Mesenchymal stem cell (in vitro differentiated cells and primary cell): Measurements from ENCODE around the gene FBLN7.

Experiments used
- DNase-seq: peaks from one replicate; pipeline ENCODE4 v3.0.0-alpha.2; 2013
- H2AFZ ChIP-seq: one replicate; pipeline ENCODE4 v1.6.1; 2013; ENCODE audit warnings: low read depth, mild to moderate bottlenecking, control low read depth, inconsistent platforms, low read length, moderate library complexity
- H2AK5ac ChIP-seq: 2 replicates; pipeline ENCODE4 v1.6.1; 2013; ENCODE audit warnings: low read length, moderate library complexity, mild to moderate bottlenecking, inconsistent platforms; ENCODE audit not compliant: severe bottlenecking
- H2BK120ac ChIP-seq: one replicate; pipeline ENCODE4 v1.6.1; 2013; ENCODE audit warnings: low read depth, mild to moderate bottlenecking, inconsistent platforms, low read length, moderate library complexity
- H2BK12ac ChIP-seq, 2 experiments: one replicate each; pipeline ENCODE4 v1.6.1; 2013; ENCODE audit warnings: inconsistent platforms in 2 of 2, low read length in 2 of 2, mild to moderate bottlenecking in 2 of 2, moderate library complexity in 2 of 2, control low read depth in 1 of 2
- H2BK15ac ChIP-seq: one replicate; pipeline ENCODE4 v1.6.1; 2013; ENCODE audit warnings: mild to moderate bottlenecking, low read depth, inconsistent platforms; ENCODE audit not compliant: poor library complexity, severe bottlenecking
- H2BK5ac ChIP-seq: 2 replicates; pipeline ENCODE4 v1.6.1; 2013; ENCODE audit warnings: low read depth, mild to moderate bottlenecking, low read length, control low read depth, inconsistent platforms; ENCODE audit not compliant: poor library complexity, severe bottlenecking
- H3K14ac ChIP-seq, 2 experiments: one replicate each; pipeline ENCODE4 v1.6.1; 2013; ENCODE audit warnings: inconsistent platforms in 2 of 2, low read length in 2 of 2, control low read depth in 1 of 2, mild to moderate bottlenecking in 1 of 2, moderate library complexity in 1 of 2
- H3K18ac ChIP-seq, 2 experiments: one replicate each; pipeline ENCODE4 v1.6.1; 2013; ENCODE audit warnings: inconsistent platforms in 2 of 2, low read length in 2 of 2, control low read depth in 1 of 2, low read depth in 1 of 2, mild to moderate bottlenecking in 1 of 2
- H3K23ac ChIP-seq, 2 experiments: one replicate each; pipeline ENCODE4 v1.6.1; 2013; ENCODE audit warnings: inconsistent platforms in 2 of 2, low read length in 2 of 2, mild to moderate bottlenecking in 2 of 2, moderate library complexity in 2 of 2, control low read depth in 1 of 2
- H3K27ac ChIP-seq: 2 replicates; pipeline ENCODE4 v1.5.1; 2013; ENCODE audit warnings: mild to moderate bottlenecking, moderate library complexity, low read length, control low read depth, inconsistent platforms; ENCODE audit not compliant: poor library complexity, severe bottlenecking
- H3K27me3 ChIP-seq, 2 experiments: 2 replicates each; pipeline versions ENCODE4 v1.6.1 to v1.7.0; 2013; ENCODE audit warnings: low read length in 2 of 2, mild to moderate bottlenecking in 2 of 2, moderate library complexity in 2 of 2, control low read depth in 1 of 2, inconsistent platforms in 1 of 2; ENCODE audit not compliant: control insufficient read depth in 1 of 2, insufficient read depth in 1 of 2
- H3K36me3 ChIP-seq, 2 experiments: 2 replicates each; pipeline versions ENCODE4 v1.6.1 to v1.7.0; 2013; ENCODE audit warnings: low read length in 2 of 2, control low read depth in 1 of 2, inconsistent platforms in 1 of 2, low read depth in 1 of 2, mild to moderate bottlenecking in 1 of 2; ENCODE audit not compliant: insufficient read depth in 2 of 2, control insufficient read depth in 1 of 2
- H3K4ac ChIP-seq, 2 experiments: one replicate each; pipeline ENCODE4 v1.6.1; 2013; ENCODE audit warnings: inconsistent platforms in 2 of 2, low read length in 2 of 2, mild to moderate bottlenecking in 2 of 2, moderate library complexity in 2 of 2, control low read depth in 1 of 2, low read depth in 1 of 2
- H3K4me1 ChIP-seq: 2 replicates; pipeline ENCODE4 v1.6.1; 2013; ENCODE audit warnings: low read depth, low read length, control low read depth; ENCODE audit not compliant: control insufficient read depth, insufficient read depth
- H3K4me2 ChIP-seq: 2 replicates; pipeline ENCODE4 v1.6.1; 2013; ENCODE audit warnings: low read length, mild to moderate bottlenecking, inconsistent platforms; ENCODE audit not compliant: poor library complexity, severe bottlenecking
- H3K4me3 ChIP-seq, 2 experiments: 2 replicates each; pipeline versions ENCODE4 v1.5.1 to v1.7.0; 2013; ENCODE audit warnings: low read length in 2 of 2, mild to moderate bottlenecking in 2 of 2, control low read depth in 1 of 2, low read depth in 1 of 2; ENCODE audit not compliant: insufficient read depth in 1 of 2
- H3K79me1 ChIP-seq: replicated peaks from 2 replicates; pipeline ENCODE4 v1.6.1; 2013; ENCODE audit warnings: mild to moderate bottlenecking, control low read depth, low read length, inconsistent platforms; ENCODE audit not compliant: poor library complexity, severe bottlenecking
- H3K9ac ChIP-seq: 2 replicates; pipeline ENCODE4 v1.7.0; 2013; ENCODE audit warnings: mild to moderate bottlenecking, low read length, moderate library complexity
- H3K9me3 ChIP-seq: 2 replicates; pipeline ENCODE4 v1.7.0; 2013; ENCODE audit warnings: mild to moderate bottlenecking, low read length; ENCODE audit not compliant: control insufficient read depth
- H4K8ac ChIP-seq: one replicate; pipeline ENCODE4 v1.6.1; 2013; ENCODE audit warnings: inconsistent platforms, mild to moderate bottlenecking, low read length, moderate library complexity
- H4K91ac ChIP-seq: one replicate; pipeline ENCODE4 v1.6.1; 2013; ENCODE audit warnings: mild to moderate bottlenecking, low read length, inconsistent platforms
- WGBS: methylation state at CpG from one replicate; pipeline ENCODE4 v1.1.7; 2013; ENCODE audit warnings: mixed read lengths; 5-methylcytosine and 5-hydroxymethylcytosine counted together

Gene FBLN7

DNA sequence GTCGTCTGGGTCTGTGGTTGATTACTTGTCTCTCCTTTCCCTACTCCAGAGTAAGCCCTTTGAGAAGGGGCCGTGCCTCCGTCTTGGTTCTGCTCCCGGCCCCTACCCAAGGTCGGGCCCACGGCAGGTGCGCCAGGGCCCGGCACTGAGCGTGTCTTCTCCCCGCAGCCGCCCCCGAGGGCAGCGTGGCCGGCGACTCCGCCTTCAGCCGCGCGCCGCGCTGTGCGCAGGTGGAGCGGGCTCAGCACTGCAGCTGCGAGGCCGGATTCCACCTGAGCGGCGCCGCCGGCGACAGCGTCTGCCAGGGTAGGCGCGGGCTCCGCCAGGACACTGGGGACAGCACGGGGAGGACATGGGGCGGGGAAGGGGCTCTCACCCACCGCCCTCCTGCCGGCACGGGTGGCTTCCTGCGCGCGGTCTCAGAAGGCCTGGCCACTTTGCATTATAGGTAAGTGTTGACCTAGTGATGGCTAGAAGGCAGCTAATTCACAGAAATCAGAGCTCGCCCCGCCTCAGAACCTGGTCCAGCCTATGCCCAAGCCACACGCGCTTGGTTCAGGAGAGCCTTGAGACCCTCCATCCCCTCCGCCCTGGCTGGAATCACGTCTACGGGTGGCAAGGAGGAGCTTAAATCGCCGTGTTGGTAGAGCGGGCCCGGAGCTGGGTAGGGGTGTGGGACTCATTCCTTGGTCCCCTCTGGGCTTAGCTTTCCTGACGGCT is 43.5 kb downstream of the FBLN7 start:
- H3K23ac ChIP-seq: no peak overlapping the region
- peaks cover 7% of the 10 kb centered on the region for H3K4me1 ChIP-seq
- no peak overlapping the region for H3K18ac ChIP-seq
- H3K14ac ChIP-seq: no peak overlapping the region
- H2BK12ac ChIP-seq: no peak overlapping the region
- H2AK5ac ChIP-seq: no peak overlapping the region
- peak overlapping the region in 1 of 2 experiments; percentile 27 for H3K4me3 ChIP-seq
- no peak for DNase-seq
- H4K91ac ChIP-seq: no peak overlapping the region
- H3K4me2 ChIP-seq: peak overlapping the region; percentile 56
- peaks cover 0 to 3% of the 10 kb centered on the region in 2 experiments for H3K36me3 ChIP-seq
- H3K79me1 ChIP-seq: no peaks in the 10 kb centered on the region
- WGBS: 69% methylated on average over 52 of the region's 54 CpGs
- H2BK15ac ChIP-seq: no peak overlapping the region
- H2AFZ ChIP-seq: no peak overlapping the region
- no peak overlapping the region for H3K4ac ChIP-seq
- no peak overlapping the region for H4K8ac ChIP-seq
- no peak overlapping the region for H3K27ac ChIP-seq
- no peak overlapping the region for H2BK120ac ChIP-seq
- no peak overlapping the region for H3K9ac ChIP-seq
- peaks cover 4% of the 10 kb centered on the region for H3K9me3 ChIP-seq
- H3K27me3 ChIP-seq: peaks cover 11 to 21% of the 10 kb centered on the region in 2 experiments
- no peak overlapping the region for H2BK5ac ChIP-seq

DNA sequence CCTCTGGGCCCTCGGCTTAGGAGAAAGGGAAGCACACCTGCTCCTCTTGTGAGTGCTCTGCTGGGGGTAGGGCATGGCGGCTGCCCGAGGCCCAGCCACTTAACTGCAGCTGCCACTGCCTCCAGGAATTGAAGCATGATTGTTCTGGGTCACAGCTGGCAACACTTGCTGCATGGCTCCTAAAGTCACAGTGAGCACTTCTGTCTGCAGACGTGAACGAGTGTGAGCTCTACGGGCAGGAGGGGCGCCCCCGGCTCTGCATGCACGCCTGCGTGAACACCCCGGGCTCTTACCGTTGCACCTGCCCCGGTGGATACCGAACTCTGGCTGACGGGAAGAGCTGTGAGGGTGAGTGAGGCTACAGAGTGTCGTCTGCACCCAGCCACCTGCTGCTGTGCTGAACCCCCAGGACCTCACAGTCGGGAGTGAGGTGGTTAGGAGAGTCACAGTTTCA is 44.4 kb downstream of the FBLN7 start:
- no peak overlapping the region for H3K18ac ChIP-seq
- no peak overlapping the region for H3K23ac ChIP-seq
- H3K36me3 ChIP-seq: peaks cover 0 to 3% of the 10 kb centered on the region in 2 experiments
- no peak overlapping the region for H2BK12ac ChIP-seq
- no peak overlapping the region for H4K8ac ChIP-seq
- H2AFZ ChIP-seq: no peak overlapping the region
- H3K14ac ChIP-seq: no peak overlapping the region
- DNase-seq: no peak
- H3K27me3 ChIP-seq: peaks cover 11 to 16% of the 10 kb centered on the region in 2 experiments
- H3K4me2 ChIP-seq: no peak overlapping the region
- no peak overlapping the region for H4K91ac ChIP-seq
- H3K9me3 ChIP-seq: peaks cover 4% of the 10 kb centered on the region
- no peak overlapping the region for H2BK120ac ChIP-seq
- no peak overlapping the region for H3K27ac ChIP-seq
- no peak overlapping the region for H2BK15ac ChIP-seq
- no peak overlapping the region for H3K4ac ChIP-seq
- H3K4me3 ChIP-seq: no peak overlapping the region
- H2BK5ac ChIP-seq: no peak overlapping the region
- no peak overlapping the region for H2AK5ac ChIP-seq
- H3K9ac ChIP-seq: no peak overlapping the region
- WGBS: 87% methylated on average over 17 of the region's 17 CpGs
- no peaks in the 10 kb centered on the region for H3K79me1 ChIP-seq
- H3K4me1 ChIP-seq: peaks cover 7% of the 10 kb centered on the region

- H2BK15ac ChIP-seq: no peak overlapping the region
- H2AFZ ChIP-seq: no peak overlapping the region
- H3K4me2 ChIP-seq: no peak overlapping the region
- no peak for DNase-seq
- H3K4ac ChIP-seq: no peak overlapping the region
- H2BK120ac ChIP-seq: no peak overlapping the region
- H3K18ac ChIP-seq: no peak overlapping the region
- H3K9me3 ChIP-seq: peaks cover 4% of the 10 kb centered on the region
- no peak overlapping the region for H3K4me3 ChIP-seq
- H3K27ac ChIP-seq: no peak overlapping the region
- no peak overlapping the region for H3K23ac ChIP-seq
- no peak overlapping the region for H3K9ac ChIP-seq
- H3K79me1 ChIP-seq: no peaks in the 10 kb centered on the region
- no peak overlapping the region for H4K8ac ChIP-seq
- H3K14ac ChIP-seq: no peak overlapping the region
- H3K4me1 ChIP-seq: peaks cover 7% of the 10 kb centered on the region
- no peak overlapping the region for H2BK12ac ChIP-seq
- WGBS: 82% methylated on average over 8 of the region's 8 CpGs
- H4K91ac ChIP-seq: no peak overlapping the region
- H3K27me3 ChIP-seq: peaks cover 11 to 16% of the 10 kb centered on the region in 2 experiments
- peaks cover 0 to 3% of the 10 kb centered on the region in 2 experiments for H3K36me3 ChIP-seq
- no peak overlapping the region for H2AK5ac ChIP-seq
- H2BK5ac ChIP-seq: no peak overlapping the region
These were observed 45.3 kb downstream of the FBLN7 start for GRCh38 chr2:112183327-112184025.

GRCh38 chr2:112184121-112184520 is 45.9 kb downstream of the FBLN7 start:
- no peak overlapping the region for H3K27ac ChIP-seq
- no peak overlapping the region for H3K4me3 ChIP-seq
- H3K4ac ChIP-seq: no peak overlapping the region
- H3K9ac ChIP-seq: no peak overlapping the region
- 88% methylated on average over 6 of the region's 8 CpGs for WGBS
- H3K79me1 ChIP-seq: no peaks in the 10 kb centered on the region
- no peak overlapping the region for H2BK12ac ChIP-seq
- H3K18ac ChIP-seq: no peak overlapping the region
- no peak overlapping the region for H2AK5ac ChIP-seq
- peaks cover 4% of the 10 kb centered on the region for H3K9me3 ChIP-seq
- H2BK5ac ChIP-seq: no peak overlapping the region
- H3K14ac ChIP-seq: no peak overlapping the region
- no peak overlapping the region for H4K91ac ChIP-seq
- no peak overlapping the region for H3K4me2 ChIP-seq
- peaks cover 0 to 3% of the 10 kb centered on the region in 2 experiments for H3K36me3 ChIP-seq
- H3K4me1 ChIP-seq: peaks cover 7% of the 10 kb centered on the region
- H2BK120ac ChIP-seq: no peak overlapping the region
- peaks cover 11 to 16% of the 10 kb centered on the region in 2 experiments for H3K27me3 ChIP-seq
- no peak overlapping the region for H3K23ac ChIP-seq
- no peak for DNase-seq
- H2AFZ ChIP-seq: no peak overlapping the region
- H4K8ac ChIP-seq: no peak overlapping the region
- H2BK15ac ChIP-seq: no peak overlapping the region
